ENCODE measurements around the gene ARHGEF40. TPM values are rescaled to one million over a fixed set of nuclear protein-coding genes. Genes with fewer than 3 reads are reported as not detected.

ARHGEF40 gene
- total RNA-seq (2014; rRNA removed; shearing (Covaris generic)) = 26.0 and 38.4 TPM in 2 replicates

GRCh38 chr14:21070083-21070609 lies at the start of gene ARHGEF40:
ARHGEF40 (plus strand) TSS chr14:21070304; CDS start chr14:21070397, 93 bp downstream.
- peak; percentile 70 for DNase-seq (ENCODE audit: low read depth)

DNA sequence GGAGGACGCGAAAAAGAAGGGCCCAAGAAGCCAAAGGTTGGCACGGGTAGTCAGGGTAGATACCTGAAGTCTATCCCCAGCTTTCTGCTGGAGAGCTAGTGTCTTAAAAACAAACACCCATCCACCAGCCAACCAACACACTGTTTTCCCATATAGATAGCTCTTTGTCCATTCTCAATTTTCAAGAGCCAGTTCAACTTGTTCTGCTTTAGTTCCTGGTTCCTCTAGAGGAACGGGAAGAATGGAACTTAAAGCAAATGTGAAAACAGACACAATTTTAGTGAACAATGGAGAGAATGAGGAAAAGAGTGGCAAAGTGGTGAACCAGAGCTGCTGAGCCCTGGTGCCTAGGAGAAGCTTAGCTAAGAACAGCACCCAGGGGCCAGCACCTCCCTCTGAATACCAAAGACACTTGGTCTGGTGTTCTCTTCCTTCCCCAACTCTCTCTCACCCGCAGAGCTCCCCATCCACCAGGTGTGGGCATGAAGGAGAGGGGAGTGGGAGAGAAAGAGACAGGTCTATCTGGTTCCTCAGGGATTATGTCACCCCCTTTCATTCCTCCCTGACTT lies 49.0 kb upstream of the ARHGEF40 start:
- no peak for DNase-seq (ENCODE audit: low read depth)

DNA sequence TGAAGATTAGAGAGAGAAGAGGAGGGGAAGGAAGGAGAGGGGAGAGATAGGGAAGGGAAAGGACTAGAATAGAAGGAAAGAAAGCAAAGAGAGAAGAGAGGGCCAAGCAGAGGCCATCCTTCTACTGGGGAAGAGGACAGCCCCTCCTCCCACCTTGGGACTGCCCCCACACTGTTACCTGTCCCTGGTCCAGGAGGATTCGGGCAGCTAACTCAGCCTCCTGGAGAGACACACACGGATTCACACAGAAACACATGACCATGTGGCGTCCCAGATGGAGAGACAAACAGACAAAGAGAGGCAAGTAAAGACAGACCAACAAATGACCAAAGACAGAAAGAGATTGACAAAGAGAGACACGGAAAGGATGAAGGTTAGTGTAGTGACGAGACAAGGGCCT lies 47.4 kb upstream of the ARHGEF40 start:
- no peak for DNase-seq (ENCODE audit: low read depth)

DNA sequence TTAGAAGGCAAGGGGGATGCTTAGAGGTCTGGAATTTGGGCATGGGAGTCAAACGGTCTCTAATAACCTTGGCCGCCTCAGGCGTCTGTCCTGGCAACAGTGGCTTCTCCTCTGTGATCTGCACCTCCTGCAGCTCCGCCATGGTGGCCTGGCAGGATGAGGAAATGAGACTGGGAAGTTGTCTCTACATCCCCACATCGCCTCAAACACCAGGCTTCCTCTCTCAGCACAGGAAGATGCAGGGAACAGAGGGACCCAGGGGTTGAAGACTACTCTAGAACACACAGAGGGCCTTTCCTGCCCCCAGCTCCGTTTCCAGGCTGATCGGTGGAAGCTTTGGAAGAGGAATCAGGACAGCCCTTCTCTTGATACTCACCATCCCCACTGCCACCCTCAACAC lies 46.9 kb upstream of the ARHGEF40 start:
- no peak for DNase-seq (ENCODE audit: low read depth)

DNA sequence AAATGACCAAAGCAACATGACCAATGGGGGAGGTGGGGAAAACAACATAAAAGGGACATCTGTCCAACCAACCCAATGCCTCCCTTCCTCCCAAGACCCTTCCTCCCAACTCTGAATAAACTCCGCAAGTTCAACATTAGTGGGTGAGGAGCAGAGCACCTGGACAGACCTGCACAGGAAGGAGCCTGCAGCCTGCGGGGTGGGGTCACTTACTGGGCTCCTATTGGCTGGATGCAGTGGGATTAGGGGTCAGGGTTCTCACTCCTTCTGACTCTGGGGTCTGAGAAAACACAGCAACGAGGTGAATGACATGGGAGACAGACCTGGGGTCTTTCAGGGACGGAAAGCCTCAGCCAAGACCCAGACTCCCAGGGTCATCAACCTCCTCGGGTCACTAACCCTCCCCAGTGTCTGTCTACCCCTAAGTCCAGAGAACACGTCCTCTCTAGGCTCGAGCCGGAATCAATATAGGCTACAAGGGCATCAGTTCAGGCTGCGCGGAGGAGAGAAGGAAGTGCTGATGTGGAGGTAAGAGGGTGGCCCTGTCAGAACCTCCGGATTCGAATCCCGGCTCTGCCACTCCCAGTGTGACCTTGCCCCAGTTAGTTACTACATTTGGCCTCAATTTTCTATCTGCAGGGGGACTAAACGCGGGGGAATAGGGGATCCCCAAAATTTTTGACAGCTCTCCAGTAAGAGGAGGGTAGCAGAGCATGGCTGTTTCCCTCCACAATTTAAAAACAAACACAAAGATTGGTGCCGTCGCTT lies 46.1 kb upstream of the ARHGEF40 start:
- no peak for DNase-seq (ENCODE audit: low read depth)

- DNase-seq (ENCODE audit: low read depth) = peak; percentile 26
Observed at GRCh38 chr14:21024585-21025370, 45.3 kb upstream of the ARHGEF40 start, which contains the start of gene NDRG2. NDRG2 (minus strand) TSS chr14:21025061; CDS start chr14:21023315, 1,746 bp downstream.

DNA sequence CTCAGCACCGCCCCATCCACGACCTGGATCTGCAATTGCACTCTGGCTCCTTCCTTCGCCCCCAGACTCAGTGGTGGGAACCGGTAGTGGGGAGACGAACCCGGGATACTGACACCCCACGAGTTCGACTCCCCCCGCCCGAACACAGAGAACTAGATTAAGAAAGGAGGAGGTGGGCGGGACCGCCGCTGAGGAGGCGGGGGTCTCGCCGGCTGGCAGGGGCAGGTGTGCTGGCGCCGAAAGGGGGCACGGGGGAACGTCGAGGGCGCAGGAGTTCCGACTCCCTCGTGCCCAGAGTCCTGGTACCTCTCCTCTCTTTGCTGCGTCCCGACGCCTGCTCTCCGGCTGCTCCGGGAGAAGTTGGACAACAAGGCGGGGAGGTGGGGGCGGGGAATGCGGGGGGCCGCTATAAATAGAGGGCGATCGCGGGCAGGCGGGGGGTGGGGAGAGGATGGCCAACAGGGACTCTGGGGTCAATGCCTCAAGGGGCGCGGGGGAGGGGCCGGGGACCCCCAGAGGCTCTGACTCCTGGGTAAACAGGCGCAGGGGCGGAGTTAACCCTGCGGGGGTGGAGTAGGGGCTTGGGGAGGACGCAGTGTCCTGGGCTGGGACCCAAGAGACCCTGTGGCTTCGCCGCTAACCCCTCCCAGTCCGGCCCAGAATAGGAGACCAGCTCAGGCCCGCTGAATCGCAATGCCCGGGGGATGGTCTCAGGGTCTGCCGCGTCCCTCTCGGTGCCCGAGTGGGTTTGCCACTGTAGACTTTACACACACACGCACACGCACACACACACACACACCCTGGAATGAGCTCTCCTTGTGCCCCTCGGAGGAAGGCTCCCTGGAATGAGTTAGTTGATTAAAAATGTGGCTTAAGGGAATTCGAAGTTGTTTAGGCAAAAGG lies 44.5 kb upstream of the ARHGEF40 start:
- no peak for DNase-seq (ENCODE audit: low read depth)

- no peak for DNase-seq (ENCODE audit: low read depth)
Observed at GRCh38 chr14:21026274-21026987, 43.7 kb upstream of the ARHGEF40 start.

DNA sequence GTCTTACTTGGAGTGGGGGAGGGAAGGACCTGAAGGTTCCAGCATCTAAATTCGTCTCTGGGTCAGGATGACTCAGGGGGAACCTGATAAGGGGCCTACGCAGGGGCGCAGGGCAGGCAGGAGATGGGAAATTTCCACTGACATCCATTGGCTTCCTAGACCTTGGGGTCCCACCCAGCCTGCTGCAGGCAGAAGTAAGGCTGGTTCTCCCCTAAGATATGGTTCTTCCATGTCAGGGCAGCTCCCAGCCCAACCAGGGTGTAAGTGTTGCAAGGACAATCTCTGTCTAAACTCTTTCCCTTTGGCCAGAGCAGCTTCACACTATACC lies 43.2 kb upstream of the ARHGEF40 start:
- DNase-seq (ENCODE audit: low read depth) = no peak

DNA sequence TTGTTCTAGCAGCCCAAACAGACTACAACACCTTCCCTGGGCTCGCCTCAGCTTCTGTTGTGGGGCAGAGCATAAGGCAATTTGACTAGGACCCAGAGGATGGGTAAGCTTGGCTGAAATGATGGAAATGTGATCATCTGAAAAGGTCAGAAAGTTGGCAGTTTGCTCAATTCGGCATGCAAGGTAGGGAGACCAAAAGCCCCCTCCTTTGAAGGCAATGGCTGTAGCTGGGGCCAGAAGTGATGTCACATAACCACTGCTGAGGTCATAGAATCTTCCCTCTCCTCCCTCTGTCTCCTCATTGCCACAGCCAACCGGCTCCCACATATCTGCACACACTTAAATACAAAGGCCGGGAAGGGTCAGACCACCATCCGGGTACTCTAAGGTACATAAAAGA lies 40.2 kb upstream of the ARHGEF40 start, which contains the start of gene TPPP2:
Gene TPPP2, plus strand, starts transcription at position 301 of the 400 bp plus-strand sequence. CDS start 365 bp downstream, outside the sequence.
- DNase-seq (ENCODE audit: low read depth) = no peak

DNA sequence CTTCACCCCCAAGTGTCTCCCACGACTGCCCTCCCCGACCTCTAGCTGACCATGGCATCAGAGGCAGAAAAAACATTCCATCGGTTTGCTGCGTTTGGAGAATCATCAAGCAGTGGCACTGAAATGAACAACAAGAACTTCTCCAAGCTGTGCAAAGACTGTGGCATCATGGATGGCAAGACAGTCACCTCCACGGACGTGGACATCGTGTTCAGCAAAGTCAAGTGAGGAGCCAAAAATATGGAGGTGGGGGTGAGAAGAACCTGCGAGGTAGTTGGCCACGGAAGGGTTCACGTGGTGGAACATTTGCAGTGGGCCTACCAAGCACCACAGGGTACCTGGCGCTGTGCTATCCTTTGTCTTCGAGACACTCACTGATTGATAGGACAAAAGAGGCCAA lies 39.6 kb upstream of the ARHGEF40 start:
- DNase-seq (ENCODE audit: low read depth) = no peak

DNA sequence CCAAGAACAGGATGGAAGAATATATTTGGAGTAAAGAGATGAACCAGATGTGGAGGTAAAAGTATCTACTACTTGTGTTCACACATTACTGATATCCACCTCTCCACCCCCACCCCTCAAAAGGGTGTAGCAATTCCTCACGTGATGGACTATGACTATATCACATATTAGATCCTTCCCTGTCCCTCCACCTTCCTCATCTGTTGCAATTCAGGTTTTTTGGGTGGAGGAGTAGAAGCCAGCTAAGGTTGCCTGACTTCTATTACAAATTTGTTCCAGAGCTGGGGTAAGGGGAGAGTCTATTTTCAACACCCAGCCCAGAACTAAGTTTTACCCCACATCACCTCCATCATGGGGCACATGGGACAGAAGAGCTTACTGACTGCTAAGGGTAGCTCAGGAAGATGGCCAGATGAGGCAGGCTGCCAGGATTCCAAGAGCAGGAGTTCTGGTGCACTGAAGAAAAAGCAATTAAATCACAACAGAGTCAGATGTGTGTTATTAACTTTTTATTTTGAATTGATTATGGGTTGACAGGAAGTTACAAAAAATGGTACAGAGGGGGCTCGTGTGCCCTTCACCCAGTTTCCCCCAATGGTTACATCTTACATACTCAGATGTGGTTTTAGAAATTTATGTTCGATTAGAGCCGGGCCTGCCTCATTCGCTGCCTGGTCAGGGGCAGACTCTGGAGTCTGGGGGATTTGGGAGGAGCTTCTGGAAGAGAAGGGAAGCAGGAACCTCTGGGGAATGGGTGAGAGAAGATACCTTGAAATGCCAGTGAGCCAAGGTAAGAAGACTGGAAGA lies 37.6 kb upstream of the ARHGEF40 start:
- no peak for DNase-seq (ENCODE audit: low read depth)

- DNase-seq (ENCODE audit: low read depth) = no peak
Observed at GRCh38 chr14:21033133-21033698, 36.9 kb upstream of the ARHGEF40 start.

DNA sequence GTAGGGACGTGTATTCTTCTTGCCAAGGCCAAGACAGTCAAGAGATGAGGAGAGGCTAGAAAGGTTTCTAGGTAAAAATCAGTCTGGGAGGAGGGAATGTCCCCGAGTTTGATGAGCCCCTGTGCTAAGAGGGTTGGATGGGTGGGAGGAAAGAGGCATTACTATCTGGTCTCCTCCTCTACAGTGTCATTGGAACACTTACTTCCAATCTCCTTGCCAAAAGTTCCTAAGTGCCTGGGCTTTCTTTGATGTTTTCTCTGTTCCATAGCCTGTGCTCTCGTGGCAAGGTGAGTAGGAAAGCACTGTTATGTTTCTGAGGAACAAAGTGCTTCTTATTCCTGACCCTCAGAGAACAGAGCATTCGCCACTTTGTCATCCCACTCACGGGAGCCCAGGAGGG lies 35.4 kb upstream of the ARHGEF40 start, which contains the start of gene RNASE13:
Gene RNASE13, minus strand, starts transcription at position 101 of the 400 bp plus-strand sequence. CDS start 519 bp downstream, outside the sequence.
- no peak for DNase-seq (ENCODE audit: low read depth)

- peak; percentile 32 for DNase-seq (ENCODE audit: low read depth)
Observed at GRCh38 chr14:21036751-21037150, 33.4 kb upstream of the ARHGEF40 start.

DNA sequence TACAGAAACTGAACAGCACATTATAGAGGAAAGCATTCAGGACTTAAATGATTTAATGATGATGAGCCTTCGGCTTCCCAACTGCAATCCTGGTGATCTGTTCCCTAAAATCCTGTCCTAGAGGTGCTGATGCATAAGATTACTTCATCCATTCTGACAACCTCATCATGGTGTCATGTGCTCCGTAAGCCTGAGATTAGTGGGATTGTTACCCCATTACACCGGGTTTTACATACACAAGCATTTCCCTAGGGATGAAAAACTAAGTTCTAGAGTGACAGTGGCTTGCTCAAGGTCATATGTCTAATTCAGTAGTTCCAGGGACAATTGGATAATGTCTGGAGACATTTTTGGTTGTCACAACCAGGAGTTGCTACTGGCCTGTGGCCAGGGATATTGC lies 32.9 kb upstream of the ARHGEF40 start:
- no peak for DNase-seq (ENCODE audit: low read depth)

DNA sequence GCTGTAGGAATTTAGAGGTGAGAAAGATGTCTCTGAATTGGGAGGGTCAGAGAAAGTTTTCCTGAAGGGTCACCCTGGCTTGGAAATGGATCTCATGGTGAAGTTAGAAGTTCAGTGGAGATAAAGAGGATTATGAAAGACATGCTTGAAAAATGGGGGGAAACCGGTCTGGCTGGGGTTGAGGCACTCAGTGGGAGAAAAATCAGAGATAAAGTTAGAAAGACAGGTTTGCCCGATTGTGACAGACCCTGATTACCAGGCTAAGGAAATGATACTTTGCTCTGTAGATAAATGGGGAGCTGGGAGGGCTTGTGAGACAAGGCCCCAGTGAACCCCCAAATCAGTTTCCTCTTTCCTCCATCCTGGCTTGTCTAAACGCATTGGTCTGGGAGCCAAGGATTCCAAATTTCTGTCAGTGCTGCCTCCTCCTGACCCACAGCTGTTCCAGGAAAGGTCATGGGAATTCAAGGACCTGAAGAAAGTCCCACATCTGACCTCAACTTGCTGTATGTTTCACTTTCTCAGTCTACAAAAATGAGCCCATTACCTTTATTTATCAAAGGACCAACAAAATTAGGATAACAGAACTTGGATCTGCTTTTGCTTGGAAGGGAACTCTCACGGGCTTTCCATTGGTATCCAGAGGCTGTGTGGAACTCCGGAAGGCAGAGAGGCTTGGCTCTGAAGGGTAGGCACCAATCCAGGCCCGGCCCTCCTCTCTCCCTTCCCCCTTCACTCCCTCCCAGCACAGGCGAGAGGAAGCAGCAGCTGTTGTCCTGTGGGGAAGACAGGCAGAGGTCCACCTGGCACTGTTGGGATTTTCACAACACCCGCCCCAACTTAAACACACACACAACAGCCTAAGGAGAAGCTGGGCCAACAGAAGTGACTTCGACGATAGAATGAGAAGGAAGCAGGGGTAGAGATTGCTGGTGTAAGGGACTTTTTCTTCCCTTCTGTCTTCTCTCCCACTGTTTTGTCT lies 31.4 kb upstream of the ARHGEF40 start:
- peak; percentile 47 for DNase-seq (ENCODE audit: low read depth)
